ENCODE results near the gene RAB36.

DNA sequence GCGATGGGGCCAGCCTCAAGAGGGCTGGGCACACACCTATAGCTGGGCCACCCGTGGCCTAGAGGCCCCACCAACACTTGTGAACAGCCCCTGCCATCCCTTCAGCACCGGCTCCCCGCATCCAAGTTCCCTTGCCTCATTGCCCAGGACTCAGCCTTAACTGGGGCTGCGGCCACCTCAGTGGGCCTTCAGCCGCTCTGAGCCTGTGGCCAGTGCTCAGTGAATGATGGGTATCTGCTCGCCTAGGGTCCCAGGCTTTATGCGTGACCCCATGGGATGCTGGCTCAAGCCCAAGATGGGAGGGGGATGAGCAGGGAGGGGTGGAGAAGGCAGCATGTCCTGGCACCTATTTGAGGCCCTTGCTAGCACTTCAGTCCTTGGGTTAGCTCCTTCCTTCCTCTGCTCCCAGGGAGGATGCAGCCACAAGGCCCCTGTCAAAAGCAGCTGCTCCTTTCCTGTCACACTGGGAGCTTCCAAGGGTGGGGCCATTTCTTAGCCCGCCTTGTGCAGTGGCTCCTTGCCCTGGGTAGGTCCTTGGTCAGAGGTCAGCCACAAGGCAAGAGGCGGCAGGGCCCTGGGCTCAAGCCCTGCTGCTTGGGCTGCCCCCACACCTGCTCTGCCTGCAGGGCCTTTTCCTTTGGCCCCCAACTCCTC, 43.1 kb upstream of the RAB36 start:
- no peak for TF ChIP-seq SIN3A (IDR thresholded peaks at IDR 0.05; ENCODE audit: borderline replicate concordance, insufficient read depth, low read length)
- no peak for TF ChIP-seq POLR2AphosphoS5 (IDR thresholded peaks at IDR 0.05; ENCODE audit: low read depth, low read length)

Measured in PFSK-1 (cell line).